Cardiac muscle cell (in vitro differentiated cells and primary cell): Measurements from ENCODE around the gene IRAK2. TPM values are rescaled to one million over a fixed set of nuclear protein-coding genes. Genes with fewer than 3 reads are reported as not detected.

Experiments used
- DNase-seq, 2 donors: peaks; one replicate each; pipeline versions ENCODE4 v3.0.0 to v3.0.0-alpha.2; 2010 to 2017; ENCODE audit warnings: low read depth in 1 of 2, low spot score in 1 of 2
- H3K27ac ChIP-seq: fragments of 200-600 bp; sonication (generic); 2 replicates; pipeline ENCODE4 v1.5.1; 2016
- H3K27me3 ChIP-seq: fragments of 200-600 bp; sonication (generic); 2 replicates; pipeline ENCODE4 v1.6.0; 2016; ENCODE audit warnings: control low read depth
- H3K36me3 ChIP-seq: fragments of 200-600 bp; sonication (generic); 2 replicates; pipeline ENCODE4 v1.5.1; 2016; ENCODE audit warnings: control low read depth
- H3K4me1 ChIP-seq: fragments of 200-600 bp; sonication (generic); 2 replicates; pipeline ENCODE4 v1.8.1; 2017; ENCODE audit warnings: low read depth, mild to moderate bottlenecking, mixed run types
- H3K4me3 ChIP-seq: fragments of 200-600 bp; sonication (generic); 2 replicates; pipeline ENCODE4 v1.5.1; 2016; ENCODE audit warnings: mild to moderate bottlenecking
- H3K9me3 ChIP-seq: fragments of 200-600 bp; sonication (generic); 2 replicates; pipeline ENCODE4 v1.5.1; 2017; ENCODE audit warnings: low read depth, mild to moderate bottlenecking, control low read depth
- polyA plus RNA-seq: library from polyadenylated mRNA; unstranded; fragments of >200 nt; fragmentation: Nextera tagmentation; extraction: Ambion mirVana; gene quantifications from 2 replicates; pipeline ENCODE4 v1.2.1, GENCODE V29; 2016
- total RNA-seq: library from RNA; depleted of rRNA; stranded (reverse); fragments of >200 nt; gene quantifications from 2 replicates; pipeline ENCODE4 v1.2.3, GENCODE V29; 2016
- TF ChIP-seq, protein P1 (sequence below): IDR thresholded peaks from 2 replicates; pipeline ENCODE4 v1.5.1; 2012; ENCODE audit warnings: low read depth, mild to moderate bottlenecking, low read length

The IRAK2 gene
- total and polyA plus RNA-seq, 2 experiments from 2014 or later: 1.1 to 2.1 TPM

DNA sequence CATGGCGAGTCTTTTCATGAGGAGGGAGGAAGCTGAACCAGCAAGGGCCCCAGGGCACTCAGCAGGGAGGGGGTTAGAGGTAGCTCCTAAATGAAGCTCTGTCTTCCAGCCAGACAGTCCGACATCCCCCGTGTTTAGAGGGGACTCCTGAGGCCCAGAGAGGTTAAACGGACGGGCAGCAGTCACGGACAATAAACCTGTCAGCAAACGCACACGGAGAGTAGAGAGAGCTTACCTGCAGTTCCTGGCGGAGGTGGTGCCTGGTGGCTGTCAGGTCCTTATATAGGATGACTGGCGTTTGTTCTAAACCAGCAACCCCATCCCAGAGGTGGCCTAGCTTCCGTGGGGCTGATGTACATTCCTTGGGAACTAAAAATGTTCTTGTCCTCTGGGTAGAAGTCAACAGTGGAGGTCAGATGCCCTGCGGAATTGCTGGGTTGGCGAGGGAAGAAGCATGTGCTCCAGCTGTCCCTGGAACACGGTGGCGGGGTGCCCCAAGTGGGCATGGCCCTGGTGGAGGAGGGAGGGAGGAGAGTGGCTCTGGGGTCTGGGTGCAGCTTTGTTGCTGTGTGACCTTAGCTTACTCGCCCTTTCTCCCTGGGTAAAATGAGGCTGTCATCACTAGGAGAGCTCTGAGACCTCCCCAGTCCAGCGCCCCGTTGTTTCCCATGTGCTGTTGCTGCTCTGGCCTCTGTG, 125.9 kb downstream of the IRAK2 start:
- Histone ChIP-seq H3K27me3 (no peaks in the 10 kb centered on the region), H3K9me3 (no peaks in the 10 kb centered on the region), H3K4me3 (no peak overlapping the region), H3K36me3 (peaks cover 4% of the 10 kb centered on the region), H3K4me1 (no peaks in the 10 kb centered on the region), H3K27ac (no peak overlapping the region)
- DNase-seq: no peak
- TF ChIP-seq, protein P1, sequence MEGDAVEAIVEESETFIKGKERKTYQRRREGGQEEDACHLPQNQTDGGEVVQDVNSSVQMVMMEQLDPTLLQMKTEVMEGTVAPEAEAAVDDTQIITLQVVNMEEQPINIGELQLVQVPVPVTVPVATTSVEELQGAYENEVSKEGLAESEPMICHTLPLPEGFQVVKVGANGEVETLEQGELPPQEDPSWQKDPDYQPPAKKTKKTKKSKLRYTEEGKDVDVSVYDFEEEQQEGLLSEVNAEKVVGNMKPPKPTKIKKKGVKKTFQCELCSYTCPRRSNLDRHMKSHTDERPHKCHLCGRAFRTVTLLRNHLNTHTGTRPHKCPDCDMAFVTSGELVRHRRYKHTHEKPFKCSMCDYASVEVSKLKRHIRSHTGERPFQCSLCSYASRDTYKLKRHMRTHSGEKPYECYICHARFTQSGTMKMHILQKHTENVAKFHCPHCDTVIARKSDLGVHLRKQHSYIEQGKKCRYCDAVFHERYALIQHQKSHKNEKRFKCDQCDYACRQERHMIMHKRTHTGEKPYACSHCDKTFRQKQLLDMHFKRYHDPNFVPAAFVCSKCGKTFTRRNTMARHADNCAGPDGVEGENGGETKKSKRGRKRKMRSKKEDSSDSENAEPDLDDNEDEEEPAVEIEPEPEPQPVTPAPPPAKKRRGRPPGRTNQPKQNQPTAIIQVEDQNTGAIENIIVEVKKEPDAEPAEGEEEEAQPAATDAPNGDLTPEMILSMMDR: no peak

DNA sequence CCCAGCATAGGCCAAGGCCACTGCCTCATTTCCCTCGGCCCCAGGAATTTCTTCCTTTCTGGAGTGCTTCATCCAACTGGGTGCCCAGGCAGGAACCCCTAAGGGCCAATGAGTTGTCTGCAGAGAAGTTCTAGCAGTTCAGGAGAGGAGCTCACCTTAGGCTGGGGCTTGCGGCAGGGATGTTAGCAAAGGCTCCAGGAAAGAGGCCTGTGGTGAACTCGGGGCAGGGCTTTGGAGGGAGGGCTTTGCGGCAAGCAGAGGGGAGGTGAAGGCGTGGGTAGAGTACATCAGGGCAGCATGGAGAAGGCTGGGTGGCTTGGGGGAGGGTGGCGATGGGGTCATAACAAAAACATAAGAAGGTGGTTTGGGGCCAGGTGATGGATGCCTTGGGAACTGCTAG, 126.9 kb downstream of the IRAK2 start:
- TF ChIP-seq, protein P1: no peak
- Histone ChIP-seq H3K9me3 (no peaks in the 10 kb centered on the region), H3K27me3 (no peaks in the 10 kb centered on the region), H3K27ac (no peak overlapping the region), H3K4me3 (no peak overlapping the region), H3K36me3 (peaks cover 4% of the 10 kb centered on the region), H3K4me1 (no peaks in the 10 kb centered on the region)
- DNase-seq: no peak

- Histone ChIP-seq H3K27ac (no peak within 1 kb of the TSS), H3K9me3 (no peaks in the 10 kb centered on the region), H3K27me3 (no peaks in the 10 kb centered on the region), H3K4me1 (no peaks in the 10 kb centered on the region), H3K4me3 (no peak within 1 kb of the TSS), H3K36me3 (peaks cover 4% of the 10 kb centered on the region)
- TF ChIP-seq, protein P1: no peak
- DNase-seq: peak in 1 of 2 donors; percentile 53
Measured at GRCh38 chr3:10292505-10293419, 128.0 kb downstream of the IRAK2 start, which contains the start of gene GHRL. TSS of gene GHRL (minus strand) at chr3:10292947. CDS start at chr3:10290180, 2,767 bp downstream.

Other genes with a start within 250 kb of the IRAK2 start
- gene IL17RC, start 247.8 kb upstream of the IRAK2 start, total RNA-seq: 33.7 and 49.2 TPM in 2 replicates
- gene IL17RC, start 247.8 kb upstream of the IRAK2 start, polyA plus RNA-seq: 59.8 and 61.2 TPM in 2 replicates
- gene CRELD1, start 231.1 kb upstream of the IRAK2 start, total RNA-seq: 151 and 178 TPM in 2 replicates
- 179 and 225 TPM in 2 replicates for gene CRELD1, start 231.1 kb upstream of the IRAK2 start, polyA plus RNA-seq
- gene PRRT3, start 212.5 kb upstream of the IRAK2 start, total RNA-seq: 9.8 and 11.0 TPM in 2 replicates
- gene PRRT3, start 212.5 kb upstream of the IRAK2 start, polyA plus RNA-seq: 13.6 TPM in 2 replicates
- 40.3 and 40.8 TPM in 2 replicates for gene EMC3, start 178.1 kb upstream of the IRAK2 start, total RNA-seq
- gene EMC3, start 178.1 kb upstream of the IRAK2 start, polyA plus RNA-seq: 98.5 and 102 TPM in 2 replicates
- 14.8 and 84.3 TPM in 2 replicates for gene FANCD2, start 138.5 kb upstream of the IRAK2 start, total RNA-seq
- 10.9 and 23.5 TPM in 2 replicates for gene FANCD2, start 138.5 kb upstream of the IRAK2 start, polyA plus RNA-seq
- gene FANCD2OS, start 56.7 kb upstream of the IRAK2 start, total RNA-seq: not detected in 2 replicates
- not detected in 2 replicates for gene FANCD2OS, start 56.7 kb upstream of the IRAK2 start, polyA plus RNA-seq
- gene BRK1, start 49.2 kb upstream of the IRAK2 start, total RNA-seq: 83.0 and 138 TPM in 2 replicates
- gene BRK1, start 49.2 kb upstream of the IRAK2 start, polyA plus RNA-seq: 214 and 278 TPM in 2 replicates
- gene VHL, start 23.1 kb upstream of the IRAK2 start, total RNA-seq: 28.2 and 51.4 TPM in 2 replicates
- gene VHL, start 23.1 kb upstream of the IRAK2 start, polyA plus RNA-seq: 20.9 and 33.2 TPM in 2 replicates
- gene TATDN2, start 83.5 kb downstream of the IRAK2 start, total RNA-seq: 8.9 and 13.1 TPM in 2 replicates
- 5.9 and 7.7 TPM in 2 replicates for gene TATDN2, start 83.5 kb downstream of the IRAK2 start, polyA plus RNA-seq
- gene GHRL, start 128.0 kb downstream of the IRAK2 start, total RNA-seq: 0.18 TPM in 1 of 2 replicates, not detected in the other
- 0.46 and 1.4 TPM in 2 replicates for gene GHRL, start 128.0 kb downstream of the IRAK2 start, polyA plus RNA-seq
- gene SEC13, start 156.2 kb downstream of the IRAK2 start, total RNA-seq: 151 and 198 TPM in 2 replicates
- gene SEC13, start 156.2 kb downstream of the IRAK2 start, polyA plus RNA-seq: 223 and 270 TPM in 2 replicates